NCI-H510A treated with DMSO at 0.1 percent for 48 hours (cell line): ENCODE measurements around the gene CPT1B.
A peak's percentile ranks its signal among the peaks of the same experiment; 100 is the strongest.
"Not testable (repeated sequence)": the region's sequence is repeated elsewhere in the genome, so short reads cannot be mapped to it uniquely, and the experiment has no call there.

Experiments used
- DNase-seq: peaks from one replicate; lab custom pipeline; 2025; lab: John Stamatoyannopoulos, UW

Gene CPT1B

GRCh38 chr22:50527921-50528681 lies 50.1 kb downstream of the CPT1B start:
- DNase-seq = no peak

GRCh38 chr22:50526834-50527801 lies 51.1 kb downstream of the CPT1B start:
- DNase-seq = peak; percentile 35

GRCh38 chr22:50526108-50526833 lies 52.0 kb downstream of the CPT1B start:
- DNase-seq = peak; percentile 38

- no peak for DNase-seq
These were observed 52.4 kb downstream of the CPT1B start for GRCh38 chr22:50525858-50526107.

GRCh38 chr22:50525104-50525857 lies 52.9 kb downstream of the CPT1B start, which contains the start of gene SCO2:
Gene SCO2 (minus strand): TSS chr22:50525598. CDS start chr22:50524411, 1,187 bp downstream.
- DNase-seq = peak; percentile 75

GRCh38 chr22:50524676-50525103 lies 53.5 kb downstream of the CPT1B start:
- DNase-seq = no peak

- no peak for DNase-seq
These were observed 54.2 kb downstream of the CPT1B start for GRCh38 chr22:50523806-50524675.

- no peak for DNase-seq
These were observed 54.8 kb downstream of the CPT1B start for GRCh38 chr22:50523458-50523805.

GRCh38 chr22:50522806-50523438 lies 55.3 kb downstream of the CPT1B start:
- no peak for DNase-seq

GRCh38 chr22:50522208-50522805 lies 55.9 kb downstream of the CPT1B start:
- DNase-seq = no peak

GRCh38 chr22:50521710-50522109 lies 56.5 kb downstream of the CPT1B start:
- no peak for DNase-seq

- DNase-seq = no peak
These were observed 57.3 kb downstream of the CPT1B start for GRCh38 chr22:50520826-50521453.

- not testable (repeated sequence) for DNase-seq
These were observed 58.0 kb downstream of the CPT1B start for GRCh38 chr22:50520184-50520583.

GRCh38 chr22:50519151-50519550 lies 59.1 kb downstream of the CPT1B start:
- no peak for DNase-seq
